Activated CD8-positive, alpha-beta memory T cell treated with anti-CD3 and anti-CD28 coated beads, Interleukin-2, amount 10 ng/mL, durations not matched to agents 7 days and 5 days (primary cell): ENCODE results near the gene PRKCE. TPM values are rescaled to one million over a fixed set of nuclear protein-coding genes. Genes with fewer than 3 reads are reported as not detected.

Source experiments
- ATAC-seq: fragments of 150-1000 bp; cut with Tn5 transposase; one replicate; pipeline ENCODE4 v1.10.0; 2021; ENCODE audit warnings: moderate library complexity
- CTCF ChIA-PET: fragments of 350-600 bp; sonication (Branson Sonifier 250); formaldehyde crosslinking; loops from one replicate; lab custom pipeline; 2021; ENCODE audit warnings: antibody characterized with exemption; lab: Charles Lee
- DNase-seq: peaks from one replicate; pipeline ENCODE4 v3.0.0-alpha.2; 2020
- H3K27ac Mint-ChIP-seq: one replicate; pipeline ENCODE4 v1.8.0; 2021; ENCODE audit warnings: mild to moderate bottlenecking, mixed read lengths
- H3K27me3 Mint-ChIP-seq: one replicate; pipeline ENCODE4 v1.8.0; 2021; ENCODE audit warnings: mixed read lengths
- H3K36me3 Mint-ChIP-seq: one replicate; pipeline ENCODE4 v1.8.0; 2021; ENCODE audit warnings: mild to moderate bottlenecking, mixed read lengths
- H3K4me1 Mint-ChIP-seq: one replicate; pipeline ENCODE4 v1.8.0; 2021; ENCODE audit warnings: mixed read lengths
- H3K4me3 Mint-ChIP-seq: one replicate; pipeline ENCODE4 v1.8.0; 2021; ENCODE audit warnings: mild to moderate bottlenecking, moderate library complexity, mixed read lengths
- H3K9me3 Mint-ChIP-seq: one replicate; pipeline ENCODE4 v1.8.0; 2022; ENCODE audit warnings: low read depth, mixed read lengths
- total RNA-seq, 2 experiments: library from RNA; stranded (reverse); gene quantifications; one replicate each; pipeline ENCODE4 v1.2.3, GENCODE V29; 2021

Gene PRKCE
- total RNA-seq, 2 experiments from 2014 or later = 16.7 to 39.2 TPM

DNA sequence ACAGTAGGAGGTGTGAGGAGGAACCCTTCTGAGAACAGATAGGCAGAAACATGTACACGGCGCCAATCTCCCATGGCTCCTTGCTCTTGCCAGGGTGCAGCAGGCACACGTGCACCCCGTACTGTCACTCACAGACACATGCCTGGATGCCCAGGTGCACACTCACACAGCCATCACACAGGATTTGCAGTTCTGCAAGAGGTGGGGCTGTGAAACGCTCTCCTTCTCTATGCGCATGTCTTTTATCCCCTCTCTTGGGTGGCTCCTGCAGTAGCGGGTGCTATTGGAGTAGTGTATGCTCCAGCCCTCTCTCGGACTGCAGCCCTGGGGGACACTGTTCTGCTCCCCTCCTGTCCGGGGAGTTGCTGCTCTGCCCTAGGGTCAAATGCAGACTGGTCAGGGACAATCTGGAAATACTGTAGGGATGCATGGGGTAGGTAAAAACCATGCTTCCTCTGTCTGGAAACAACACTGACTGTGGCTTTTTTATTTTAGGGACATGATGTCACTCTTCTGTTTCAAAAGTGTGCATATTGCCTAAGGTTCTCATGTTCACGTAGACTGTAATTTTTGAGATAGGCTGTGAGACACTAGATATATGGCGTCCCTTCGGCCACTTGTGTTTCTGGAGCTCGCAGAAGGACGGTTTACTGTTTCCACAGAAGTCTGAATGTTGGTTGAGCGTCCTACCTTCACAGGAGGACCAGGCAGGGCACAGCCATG lies 118.5 kb downstream of the PRKCE start:
- H3K27me3 Mint-ChIP-seq = peaks cover 2% of the 10 kb centered on the region

DNA sequence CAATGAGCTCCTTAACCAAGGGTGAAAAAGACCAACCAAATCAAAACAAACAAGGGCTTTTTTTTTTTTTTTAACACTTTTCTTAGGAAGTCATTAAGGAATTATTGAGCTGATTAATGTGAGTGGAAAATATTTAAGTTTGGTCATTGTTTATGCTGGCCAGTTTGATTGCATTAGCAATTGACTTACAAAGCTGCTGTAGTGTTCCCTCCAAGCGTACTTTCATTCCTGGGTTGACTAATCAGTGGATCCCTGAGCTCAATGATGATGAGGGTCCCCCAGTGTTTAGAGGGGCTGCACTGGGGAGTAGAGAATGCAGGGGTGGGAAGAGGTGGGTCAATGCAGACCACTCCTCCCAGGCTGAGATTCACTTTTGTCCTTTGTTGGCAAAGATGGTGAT lies 119.3 kb downstream of the PRKCE start:
- Mint-ChIP-seq H3K27me3 (peaks cover 2% of the 10 kb centered on the region), H3K4me1 (peaks cover 3% of the 10 kb centered on the region), H3K27ac (no peak overlapping the region), H3K4me3 (no peak overlapping the region), H3K36me3 (no peaks in the 10 kb centered on the region), H3K9me3 (no peaks in the 10 kb centered on the region)
- ATAC-seq (no peak), DNase-seq (no peak)
- CTCF ChIA-PET = interaction anchor here (1.0 to 1.2 kb wide), 3 partner anchors 8 to 14 kb away, joined by 3 to 6 read pairs (median 6); no protein-coding TSS in a partner anchor

More for the DNA sequence above, 118.5 kb downstream of the PRKCE start:
- Mint-ChIP-seq H3K4me1 (peaks cover 3% of the 10 kb centered on the region), H3K4me3 (no peak overlapping the region), H3K36me3 (no peaks in the 10 kb centered on the region), H3K27ac (no peak overlapping the region), H3K9me3 (no peaks in the 10 kb centered on the region)
- DNase-seq = no peak
- ATAC-seq = no peak
- CTCF ChIA-PET = interaction anchor here (1.0 to 1.2 kb wide), 3 partner anchors 9 to 13 kb away, joined by 3 to 6 read pairs (median 6); no protein-coding TSS in a partner anchor

DNA sequence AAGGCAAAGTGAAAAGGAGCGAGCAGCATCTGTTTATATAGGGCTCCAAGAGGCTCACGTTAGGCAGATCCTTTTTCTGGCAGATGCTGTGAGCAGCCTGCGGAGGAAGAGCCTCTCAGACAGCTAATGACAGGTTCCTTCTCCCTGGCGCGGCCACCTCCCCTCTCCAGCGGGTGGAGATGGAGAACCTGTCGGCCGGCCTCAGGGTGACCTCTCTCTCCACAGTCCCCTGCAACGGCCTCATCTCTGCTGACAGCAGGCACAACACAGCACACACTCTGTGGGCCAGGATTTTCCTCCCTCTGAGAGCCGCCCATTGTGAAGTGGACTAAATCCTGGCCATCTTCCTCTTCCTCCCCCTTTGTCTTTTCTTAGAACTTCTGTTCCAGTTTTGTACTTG lies 119.8 kb downstream of the PRKCE start:
- no peaks in the 10 kb centered on the region for H3K36me3 Mint-ChIP-seq
- H3K27me3 Mint-ChIP-seq = peaks cover 2% of the 10 kb centered on the region
- peaks cover 3% of the 10 kb centered on the region for H3K4me1 Mint-ChIP-seq
- CTCF ChIA-PET = interaction anchor here (1.0 to 1.2 kb wide), 3 partner anchors 8 to 14 kb away, joined by 3 to 6 read pairs (median 6); no protein-coding TSS in a partner anchor
- no peaks in the 10 kb centered on the region for H3K9me3 Mint-ChIP-seq
- DNase-seq = no peak
- no peak overlapping the region for H3K4me3 Mint-ChIP-seq
- no peak for ATAC-seq
- H3K27ac Mint-ChIP-seq = no peak overlapping the region

DNA sequence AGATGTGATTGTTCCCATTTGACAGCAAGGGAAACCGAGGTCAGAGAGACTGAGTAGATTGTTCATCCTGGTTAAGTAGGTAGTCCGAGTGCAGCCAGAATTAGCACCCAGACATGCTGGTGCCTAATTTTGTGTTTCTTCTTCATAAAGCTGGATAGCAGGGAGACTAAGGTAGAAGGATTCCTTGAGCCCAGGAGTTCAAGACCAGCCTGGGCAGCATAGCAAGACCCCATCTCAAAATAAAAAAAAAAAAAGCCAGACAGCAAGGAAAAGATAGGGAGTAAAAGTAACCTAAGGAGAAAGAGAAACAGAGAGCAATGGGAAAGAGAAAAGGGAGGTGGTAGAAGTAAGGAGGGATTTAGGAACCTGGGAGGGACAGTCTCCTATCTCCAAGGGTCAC lies 120.6 kb downstream of the PRKCE start:
- peaks cover 2% of the 10 kb centered on the region for H3K27me3 Mint-ChIP-seq
- no peaks in the 10 kb centered on the region for H3K36me3 Mint-ChIP-seq
- H3K4me1 Mint-ChIP-seq = peaks cover 3% of the 10 kb centered on the region
- no peak for DNase-seq
- H3K4me3 Mint-ChIP-seq = no peak overlapping the region
- H3K9me3 Mint-ChIP-seq = no peaks in the 10 kb centered on the region
- CTCF ChIA-PET = no interaction called here
- ATAC-seq = no peak
- H3K27ac Mint-ChIP-seq = no peak overlapping the region

DNA sequence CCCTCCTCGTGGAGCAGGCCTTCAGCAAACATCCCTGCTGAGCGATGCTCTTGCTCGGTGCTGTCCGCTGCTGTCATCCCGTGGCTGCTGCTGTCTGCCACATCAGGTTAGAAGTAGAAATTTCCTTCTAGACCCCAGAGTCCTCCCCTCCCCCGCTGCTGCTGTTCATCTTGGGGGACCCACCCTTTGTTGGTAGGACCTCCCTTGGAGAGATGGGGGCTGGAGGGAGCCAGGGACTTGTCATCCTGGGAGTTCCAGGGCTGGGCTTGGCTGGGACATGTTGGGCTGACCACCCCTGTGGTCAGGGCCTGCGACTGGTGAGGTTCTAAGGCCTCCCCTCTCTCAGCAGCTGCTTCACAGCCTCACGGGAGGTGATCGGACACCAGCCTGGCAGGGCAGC lies 122.4 kb downstream of the PRKCE start:
- Mint-ChIP-seq H3K27ac (no peak overlapping the region), H3K36me3 (no peaks in the 10 kb centered on the region), H3K27me3 (no peaks in the 10 kb centered on the region), H3K4me3 (no peak overlapping the region), H3K9me3 (no peaks in the 10 kb centered on the region), H3K4me1 (peaks cover 6% of the 10 kb centered on the region)
- CTCF ChIA-PET = no interaction called here
- ATAC-seq = no peak
- no peak for DNase-seq

DNA sequence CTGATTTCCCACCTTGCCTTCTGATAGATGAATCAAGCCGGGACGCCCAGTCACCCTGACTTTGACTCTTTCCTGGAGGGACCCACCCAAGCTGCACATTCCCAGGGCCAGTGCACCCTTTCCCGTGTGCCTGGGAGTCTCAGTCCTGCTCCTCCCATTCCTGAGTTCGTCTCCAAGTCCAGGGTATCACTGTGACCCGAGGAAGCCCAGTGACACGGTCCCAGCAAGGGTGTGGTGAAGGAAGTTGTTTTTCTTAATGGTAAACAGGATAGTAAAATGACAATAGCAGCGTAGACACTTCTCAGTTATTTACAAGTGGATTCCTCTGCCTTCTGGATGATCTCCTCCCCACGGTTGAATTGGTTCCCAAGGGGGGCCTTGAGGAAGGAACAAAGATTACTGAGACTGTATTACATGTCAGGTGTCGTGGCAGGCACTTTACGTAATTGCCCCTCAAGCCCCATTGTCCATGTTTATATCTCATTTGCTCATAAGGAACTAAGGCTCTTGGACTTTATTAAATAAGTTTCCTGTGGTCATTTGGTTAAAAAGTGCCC lies 123.3 kb downstream of the PRKCE start:
- DNase-seq (no peak), ATAC-seq (no peak)
- Mint-ChIP-seq H3K27me3 (no peaks in the 10 kb centered on the region), H3K27ac (no peak overlapping the region), H3K4me1 (peaks cover 8% of the 10 kb centered on the region), H3K4me3 (no peak overlapping the region), H3K9me3 (no peaks in the 10 kb centered on the region), H3K36me3 (no peaks in the 10 kb centered on the region)
- CTCF ChIA-PET = no interaction called here

DNA sequence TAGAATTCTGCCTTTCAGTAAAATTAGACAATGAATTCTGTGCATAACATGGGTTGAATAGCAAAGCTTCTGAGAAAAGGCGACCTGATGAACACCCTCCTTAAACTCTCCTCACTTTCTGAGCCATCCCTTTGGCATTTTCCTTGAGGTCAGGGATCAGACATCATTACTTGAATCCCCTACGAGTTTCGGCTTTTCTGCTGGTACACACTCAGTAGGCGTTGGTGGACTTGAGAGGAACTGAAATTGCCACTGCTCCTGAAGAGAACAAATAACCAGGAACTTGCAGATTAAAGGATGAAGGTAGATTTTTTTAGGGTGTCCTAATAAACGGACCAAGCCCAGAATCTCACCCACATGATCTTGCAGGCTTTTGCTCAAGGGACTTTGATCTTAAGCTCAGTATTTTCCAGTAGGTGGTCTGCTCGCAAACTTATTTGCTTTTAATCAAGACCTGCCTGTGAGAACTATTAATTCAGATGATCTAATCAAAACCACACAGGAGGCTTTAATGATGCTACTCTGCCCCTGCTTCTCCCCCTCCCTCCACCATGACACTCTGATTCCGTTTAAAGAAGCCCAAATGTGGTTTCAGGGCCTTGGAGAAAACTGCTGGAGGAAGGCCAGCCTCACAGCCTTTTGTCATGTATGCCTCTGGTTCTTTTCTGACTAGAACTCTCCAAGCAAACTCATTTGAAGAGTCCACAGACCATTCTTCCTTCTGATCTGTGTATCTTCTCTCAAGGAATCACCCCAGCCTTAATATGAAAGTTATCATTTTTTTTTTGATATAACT lies 124.9 kb downstream of the PRKCE start:
- peaks cover 14% of the 10 kb centered on the region for H3K4me1 Mint-ChIP-seq
- H3K27ac Mint-ChIP-seq = no peak overlapping the region
- DNase-seq (no peak), ATAC-seq (no peak)
- no peaks in the 10 kb centered on the region for H3K27me3 Mint-ChIP-seq
- CTCF ChIA-PET = interaction anchor here (1.0 to 1.6 kb wide), 2 partner anchors 160 to 191 kb away, joined by 3 read pairs; no protein-coding TSS in a partner anchor
- H3K9me3 Mint-ChIP-seq = no peaks in the 10 kb centered on the region
- no peaks in the 10 kb centered on the region for H3K36me3 Mint-ChIP-seq
- no peak overlapping the region for H3K4me3 Mint-ChIP-seq

DNA sequence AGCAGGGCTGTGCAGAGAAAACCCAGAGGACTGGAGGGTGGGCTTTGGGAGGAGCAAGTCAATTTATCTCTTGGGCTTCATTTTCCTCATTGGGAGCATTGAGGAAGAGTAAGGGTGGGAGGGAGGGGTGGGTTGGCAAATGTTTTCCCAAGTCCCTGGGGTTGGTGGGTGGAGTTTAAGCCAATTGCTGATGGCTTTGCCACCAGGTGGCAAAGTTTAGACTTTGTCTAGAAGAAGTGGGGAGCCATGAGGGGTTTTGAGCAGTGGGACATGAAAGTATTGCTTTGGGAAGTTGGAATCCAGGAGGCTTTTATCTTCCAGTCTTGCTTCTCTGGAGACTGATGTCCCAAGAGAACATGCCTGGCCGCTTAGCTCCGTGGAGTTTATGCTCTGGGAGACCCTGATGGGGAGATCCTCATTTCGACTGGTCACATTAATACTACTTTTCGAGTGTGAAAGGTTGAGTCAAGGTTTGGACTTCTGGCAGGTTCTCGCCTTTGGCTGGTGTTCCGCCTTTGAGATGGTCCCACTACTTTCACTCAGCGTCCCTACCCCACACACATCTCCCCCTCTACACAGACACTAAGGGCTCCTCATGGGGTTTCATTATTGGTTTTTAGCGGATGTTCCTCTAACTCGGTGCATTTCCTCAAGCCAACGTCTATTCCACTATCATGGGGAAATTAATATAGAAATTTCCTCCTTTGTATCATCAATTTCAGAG lies 126.7 kb downstream of the PRKCE start:
- CTCF ChIA-PET = interaction anchor here (0.6 to 4.9 kb wide), 41 partner anchors 8 to 797 kb away, joined by 3 to 59 read pairs (median 5); no protein-coding TSS in a partner anchor
- H3K36me3 Mint-ChIP-seq = no peaks in the 10 kb centered on the region
- H3K4me1 Mint-ChIP-seq = peaks cover 14% of the 10 kb centered on the region
- no peak overlapping the region for H3K27ac Mint-ChIP-seq
- no peak overlapping the region for H3K4me3 Mint-ChIP-seq
- DNase-seq = no peak
- H3K27me3 Mint-ChIP-seq = no peaks in the 10 kb centered on the region
- peak; percentile 39 for ATAC-seq
- no peaks in the 10 kb centered on the region for H3K9me3 Mint-ChIP-seq

DNA sequence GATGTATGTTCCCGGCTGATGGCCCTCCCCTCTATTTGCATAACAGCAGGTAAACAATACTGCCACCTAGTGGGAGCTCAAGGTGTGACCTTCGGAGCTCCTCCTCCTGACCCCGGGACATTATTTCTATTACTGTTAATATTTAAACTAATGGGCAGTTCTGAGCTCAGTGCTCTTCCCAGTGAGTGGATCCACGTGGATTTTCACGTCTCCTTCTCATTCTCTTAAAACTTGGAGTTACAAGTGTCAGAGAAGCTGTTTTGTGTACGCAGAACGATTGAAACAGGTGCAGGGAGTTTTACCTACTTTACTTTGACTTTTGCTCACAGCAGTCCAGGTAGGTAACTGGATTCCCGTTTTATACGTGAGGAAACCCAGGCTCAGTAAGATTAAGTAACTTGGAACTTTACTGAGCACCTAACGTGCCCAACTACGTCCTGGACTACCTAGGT lies 127.3 kb downstream of the PRKCE start:
- ATAC-seq = peak; percentile 86
- peak; percentile 74 for DNase-seq
- H3K4me3 Mint-ChIP-seq = no peak overlapping the region
- H3K27me3 Mint-ChIP-seq = no peaks in the 10 kb centered on the region
- H3K9me3 Mint-ChIP-seq = no peaks in the 10 kb centered on the region
- no peaks in the 10 kb centered on the region for H3K36me3 Mint-ChIP-seq
- peaks cover 14% of the 10 kb centered on the region for H3K4me1 Mint-ChIP-seq
- no peak overlapping the region for H3K27ac Mint-ChIP-seq
- CTCF ChIA-PET = interaction anchor here (0.6 to 4.9 kb wide), 41 partner anchors 8 to 798 kb away, joined by 3 to 59 read pairs (median 5); no protein-coding TSS in a partner anchor

DNA sequence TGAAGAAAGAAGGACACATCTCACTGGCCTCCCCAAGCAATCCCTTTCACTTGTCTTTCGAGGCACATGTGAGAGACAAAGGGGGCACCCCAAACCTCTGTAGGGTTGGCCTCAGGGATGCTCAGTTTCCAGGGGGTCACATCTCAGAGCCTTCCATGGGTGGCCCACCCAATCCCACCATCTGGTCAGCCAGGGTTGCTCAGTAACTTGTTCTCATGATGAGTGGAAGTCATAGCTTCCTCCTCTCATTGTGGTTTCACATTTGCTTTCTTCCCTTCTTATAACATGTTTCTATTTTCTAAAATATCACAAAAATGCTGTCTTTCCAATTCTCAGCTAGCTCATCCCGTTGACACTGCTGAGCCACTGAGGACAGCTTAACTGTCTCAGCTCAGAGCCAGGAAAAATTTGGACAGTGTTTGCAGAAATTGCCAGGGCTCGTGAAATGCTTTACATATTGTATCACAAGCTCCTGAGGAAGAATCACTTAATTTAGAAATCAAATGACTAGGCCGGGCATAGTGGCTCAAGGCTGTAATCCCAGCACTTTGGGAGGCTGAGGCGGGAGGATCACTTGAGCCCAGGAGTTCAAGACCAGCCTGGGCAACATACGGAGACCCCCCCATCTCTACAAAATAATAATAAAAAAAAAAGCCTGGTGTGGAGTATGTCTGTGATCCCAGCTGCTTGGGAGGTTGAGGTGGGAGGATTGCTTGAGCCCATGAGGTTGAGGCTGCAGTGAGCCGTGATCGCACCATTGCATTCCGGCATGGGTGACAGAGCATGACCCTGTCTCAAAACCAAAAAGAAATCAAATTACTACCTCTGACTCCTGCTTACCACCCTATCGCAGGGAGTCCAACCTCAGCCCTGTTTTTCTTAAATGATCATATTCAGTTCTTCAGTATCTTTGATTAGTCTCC lies 129.3 kb downstream of the PRKCE start:
- Mint-ChIP-seq H3K27me3 (no peaks in the 10 kb centered on the region), H3K4me3 (no peak overlapping the region), H3K27ac (no peak overlapping the region), H3K36me3 (no peaks in the 10 kb centered on the region), H3K9me3 (no peaks in the 10 kb centered on the region), H3K4me1 (peaks cover 14% of the 10 kb centered on the region)
- ATAC-seq (no peak), DNase-seq (no peak)
- CTCF ChIA-PET = interaction anchor here (0.9 to 4.9 kb wide), 11 partner anchors 9 to 201 kb away, joined by 3 to 59 read pairs (median 8); no protein-coding TSS in a partner anchor

DNA sequence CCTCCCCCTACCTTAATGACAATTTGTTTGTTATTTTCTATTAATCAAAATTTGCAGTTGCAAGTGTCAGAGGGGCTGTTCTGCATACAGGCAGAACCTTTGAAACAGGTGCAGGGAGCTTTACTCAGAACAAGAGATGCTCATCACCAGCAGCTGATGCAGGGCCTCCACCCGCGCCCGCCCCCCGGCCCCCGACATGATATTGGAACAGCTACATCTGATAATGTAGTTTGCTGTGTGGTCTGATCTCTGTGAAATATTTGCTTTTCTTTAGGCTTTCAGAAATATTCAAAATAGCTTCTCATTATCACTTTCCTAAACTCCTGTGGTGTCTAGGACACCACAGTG lies 130.0 kb downstream of the PRKCE start:
- H3K36me3 Mint-ChIP-seq = no peaks in the 10 kb centered on the region
- no peak overlapping the region for H3K27ac Mint-ChIP-seq
- CTCF ChIA-PET = interaction anchor here (1.0 to 4.9 kb wide), 4 partner anchors 60 to 155 kb away, joined by 3 to 59 read pairs (median 28); no protein-coding TSS in a partner anchor
- H3K4me3 Mint-ChIP-seq = no peak overlapping the region
- peaks cover 17% of the 10 kb centered on the region for H3K4me1 Mint-ChIP-seq
- ATAC-seq (no peak), DNase-seq (no peak)
- H3K27me3 Mint-ChIP-seq = no peaks in the 10 kb centered on the region
- H3K9me3 Mint-ChIP-seq = no peaks in the 10 kb centered on the region

DNA sequence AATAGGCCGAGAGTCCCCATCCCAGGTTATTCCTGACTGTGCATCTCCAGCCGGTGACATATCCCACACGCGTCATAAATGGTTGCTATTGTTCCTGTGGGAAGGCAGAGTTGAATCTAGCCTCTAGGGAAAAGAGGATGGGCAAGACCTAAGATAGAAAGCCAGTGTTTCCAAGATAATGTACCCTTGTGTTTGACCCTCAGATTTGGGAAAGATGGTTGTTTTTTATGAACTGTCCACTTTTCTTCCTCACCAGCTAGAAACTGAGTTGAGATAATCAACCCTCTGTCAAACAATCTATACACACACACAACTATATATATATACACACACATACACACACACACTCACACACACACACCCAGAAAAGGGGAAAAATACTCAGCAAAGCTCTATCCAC lies 131.0 kb downstream of the PRKCE start:
- no peak overlapping the region for H3K4me3 Mint-ChIP-seq
- no peak for DNase-seq
- H3K27me3 Mint-ChIP-seq = no peaks in the 10 kb centered on the region
- H3K36me3 Mint-ChIP-seq = no peaks in the 10 kb centered on the region
- H3K27ac Mint-ChIP-seq = no peak overlapping the region
- peaks cover 17% of the 10 kb centered on the region for H3K4me1 Mint-ChIP-seq
- no peaks in the 10 kb centered on the region for H3K9me3 Mint-ChIP-seq
- CTCF ChIA-PET = interaction anchor here (1.0 to 4.9 kb wide), 3 partner anchors 136 to 154 kb away, joined by 4 to 59 read pairs (median 52); no protein-coding TSS in a partner anchor
- ATAC-seq = no peak
